Measurements from ENCODE around the gene PIBF1. TPM values are rescaled to one million over a fixed set of nuclear protein-coding genes. Genes with fewer than 3 reads are reported as not detected.

The PIBF1 gene
- total RNA-seq, 4 donors from 2014 or later: 7.9 to 54.6 (median 29.1) TPM

GRCh38 chr13:72853000-72853399 is 71.1 kb downstream of the PIBF1 start:
- TF ChIP-seq CTCF (IDR thresholded peaks at IDR 0.05) (no peak), POLR2A (IDR thresholded peaks at IDR 0.05) (no peak)
- Histone ChIP-seq H3K4me1 (no peaks in the 10 kb centered on the region), H3K36me3 (no peaks in the 10 kb centered on the region), H3K9me3 (no peaks in the 10 kb centered on the region), H3K4me3 (no peak overlapping the region), H3K27ac (no peak overlapping the region), H3K27me3 (no peaks in the 10 kb centered on the region)
- no peak for DNase-seq
- intact Hi-C loops (cut with DNase I; ENCODE audit: low total_unique reads): no loop called here

- H3K4me3 ChIP-seq: no peak overlapping the region
- H3K9me3 ChIP-seq: no peaks in the 10 kb centered on the region
- no peak for TF ChIP-seq POLR2A (IDR thresholded peaks at IDR 0.05)
- no peaks in the 10 kb centered on the region for H3K27me3 ChIP-seq
- no peak overlapping the region for H3K27ac ChIP-seq
- no peaks in the 10 kb centered on the region for H3K36me3 ChIP-seq
- H3K4me1 ChIP-seq: no peaks in the 10 kb centered on the region
- intact Hi-C loops (cut with DNase I; ENCODE audit: low total_unique reads): no loop called here
- DNase-seq: no peak
Observed at GRCh38 chr13:72864142-72865011, 82.4 kb downstream of the PIBF1 start.

GRCh38 chr13:72868229-72868628 is 86.3 kb downstream of the PIBF1 start:
- no peak for DNase-seq
- Histone ChIP-seq H3K4me3 (no peak overlapping the region), H3K27me3 (no peaks in the 10 kb centered on the region), H3K27ac (no peak overlapping the region), H3K9me3 (no peaks in the 10 kb centered on the region), H3K4me1 (no peaks in the 10 kb centered on the region), H3K36me3 (no peaks in the 10 kb centered on the region)
- intact Hi-C loops (cut with DNase I; ENCODE audit: low total_unique reads): no loop called here
- TF ChIP-seq POLR2A (IDR thresholded peaks at IDR 0.05) (no peak), CTCF (IDR thresholded peaks at IDR 0.05) (no peak)

- Histone ChIP-seq H3K27me3 (no peaks in the 10 kb centered on the region), H3K4me3 (no peak overlapping the region), H3K9me3 (no peaks in the 10 kb centered on the region), H3K36me3 (no peaks in the 10 kb centered on the region), H3K4me1 (no peaks in the 10 kb centered on the region), H3K27ac (no peak overlapping the region)
- DNase-seq: no peak
- intact Hi-C loops (cut with DNase I; ENCODE audit: low total_unique reads): no loop called here
- no peak for TF ChIP-seq CTCF (IDR thresholded peaks at IDR 0.05)
- TF ChIP-seq POLR2A (IDR thresholded peaks at IDR 0.05): no peak
Observed at GRCh38 chr13:72875233-72875632, 93.3 kb downstream of the PIBF1 start.

- TF ChIP-seq CTCF (IDR thresholded peaks at IDR 0.05) (no peak), POLR2A (IDR thresholded peaks at IDR 0.05) (no peak)
- no peak overlapping the region for H3K4me3 ChIP-seq
- no peak overlapping the region for H3K27ac ChIP-seq
- DNase-seq: no peak
- H3K27me3 ChIP-seq: no peaks in the 10 kb centered on the region
- no peaks in the 10 kb centered on the region for H3K36me3 ChIP-seq
- no peaks in the 10 kb centered on the region for H3K4me1 ChIP-seq
- intact Hi-C loops (cut with DNase I; ENCODE audit: low total_unique reads): no loop called here
- no peaks in the 10 kb centered on the region for H3K9me3 ChIP-seq
Observed at GRCh38 chr13:72884101-72884500, 102.2 kb downstream of the PIBF1 start.
